Measurements from ENCODE around the gene NOD2. TPM values are rescaled to one million over a fixed set of nuclear protein-coding genes. Genes with fewer than 3 reads are reported as not detected.

NOD2 gene
- total and polyA plus RNA-seq, 2 experiments from 2014 or later, result 0.27 to 0.66 TPM

- H3K27ac ChIP-seq (ENCODE audit: low read depth), result no peak overlapping the region
- TF ChIP-seq STAT1 (IDR thresholded peaks at IDR 0.05; ENCODE audit: unreplicated experiment) (no peak), CREB1 (CRISPR knock-in tag; IDR thresholded peaks at IDR 0.05; ENCODE audit: low read depth) (no peak), JUNB (IDR thresholded peaks at IDR 0.05; ENCODE audit: unreplicated experiment) (no peak)
- TF ChIP-seq, protein P1, sequence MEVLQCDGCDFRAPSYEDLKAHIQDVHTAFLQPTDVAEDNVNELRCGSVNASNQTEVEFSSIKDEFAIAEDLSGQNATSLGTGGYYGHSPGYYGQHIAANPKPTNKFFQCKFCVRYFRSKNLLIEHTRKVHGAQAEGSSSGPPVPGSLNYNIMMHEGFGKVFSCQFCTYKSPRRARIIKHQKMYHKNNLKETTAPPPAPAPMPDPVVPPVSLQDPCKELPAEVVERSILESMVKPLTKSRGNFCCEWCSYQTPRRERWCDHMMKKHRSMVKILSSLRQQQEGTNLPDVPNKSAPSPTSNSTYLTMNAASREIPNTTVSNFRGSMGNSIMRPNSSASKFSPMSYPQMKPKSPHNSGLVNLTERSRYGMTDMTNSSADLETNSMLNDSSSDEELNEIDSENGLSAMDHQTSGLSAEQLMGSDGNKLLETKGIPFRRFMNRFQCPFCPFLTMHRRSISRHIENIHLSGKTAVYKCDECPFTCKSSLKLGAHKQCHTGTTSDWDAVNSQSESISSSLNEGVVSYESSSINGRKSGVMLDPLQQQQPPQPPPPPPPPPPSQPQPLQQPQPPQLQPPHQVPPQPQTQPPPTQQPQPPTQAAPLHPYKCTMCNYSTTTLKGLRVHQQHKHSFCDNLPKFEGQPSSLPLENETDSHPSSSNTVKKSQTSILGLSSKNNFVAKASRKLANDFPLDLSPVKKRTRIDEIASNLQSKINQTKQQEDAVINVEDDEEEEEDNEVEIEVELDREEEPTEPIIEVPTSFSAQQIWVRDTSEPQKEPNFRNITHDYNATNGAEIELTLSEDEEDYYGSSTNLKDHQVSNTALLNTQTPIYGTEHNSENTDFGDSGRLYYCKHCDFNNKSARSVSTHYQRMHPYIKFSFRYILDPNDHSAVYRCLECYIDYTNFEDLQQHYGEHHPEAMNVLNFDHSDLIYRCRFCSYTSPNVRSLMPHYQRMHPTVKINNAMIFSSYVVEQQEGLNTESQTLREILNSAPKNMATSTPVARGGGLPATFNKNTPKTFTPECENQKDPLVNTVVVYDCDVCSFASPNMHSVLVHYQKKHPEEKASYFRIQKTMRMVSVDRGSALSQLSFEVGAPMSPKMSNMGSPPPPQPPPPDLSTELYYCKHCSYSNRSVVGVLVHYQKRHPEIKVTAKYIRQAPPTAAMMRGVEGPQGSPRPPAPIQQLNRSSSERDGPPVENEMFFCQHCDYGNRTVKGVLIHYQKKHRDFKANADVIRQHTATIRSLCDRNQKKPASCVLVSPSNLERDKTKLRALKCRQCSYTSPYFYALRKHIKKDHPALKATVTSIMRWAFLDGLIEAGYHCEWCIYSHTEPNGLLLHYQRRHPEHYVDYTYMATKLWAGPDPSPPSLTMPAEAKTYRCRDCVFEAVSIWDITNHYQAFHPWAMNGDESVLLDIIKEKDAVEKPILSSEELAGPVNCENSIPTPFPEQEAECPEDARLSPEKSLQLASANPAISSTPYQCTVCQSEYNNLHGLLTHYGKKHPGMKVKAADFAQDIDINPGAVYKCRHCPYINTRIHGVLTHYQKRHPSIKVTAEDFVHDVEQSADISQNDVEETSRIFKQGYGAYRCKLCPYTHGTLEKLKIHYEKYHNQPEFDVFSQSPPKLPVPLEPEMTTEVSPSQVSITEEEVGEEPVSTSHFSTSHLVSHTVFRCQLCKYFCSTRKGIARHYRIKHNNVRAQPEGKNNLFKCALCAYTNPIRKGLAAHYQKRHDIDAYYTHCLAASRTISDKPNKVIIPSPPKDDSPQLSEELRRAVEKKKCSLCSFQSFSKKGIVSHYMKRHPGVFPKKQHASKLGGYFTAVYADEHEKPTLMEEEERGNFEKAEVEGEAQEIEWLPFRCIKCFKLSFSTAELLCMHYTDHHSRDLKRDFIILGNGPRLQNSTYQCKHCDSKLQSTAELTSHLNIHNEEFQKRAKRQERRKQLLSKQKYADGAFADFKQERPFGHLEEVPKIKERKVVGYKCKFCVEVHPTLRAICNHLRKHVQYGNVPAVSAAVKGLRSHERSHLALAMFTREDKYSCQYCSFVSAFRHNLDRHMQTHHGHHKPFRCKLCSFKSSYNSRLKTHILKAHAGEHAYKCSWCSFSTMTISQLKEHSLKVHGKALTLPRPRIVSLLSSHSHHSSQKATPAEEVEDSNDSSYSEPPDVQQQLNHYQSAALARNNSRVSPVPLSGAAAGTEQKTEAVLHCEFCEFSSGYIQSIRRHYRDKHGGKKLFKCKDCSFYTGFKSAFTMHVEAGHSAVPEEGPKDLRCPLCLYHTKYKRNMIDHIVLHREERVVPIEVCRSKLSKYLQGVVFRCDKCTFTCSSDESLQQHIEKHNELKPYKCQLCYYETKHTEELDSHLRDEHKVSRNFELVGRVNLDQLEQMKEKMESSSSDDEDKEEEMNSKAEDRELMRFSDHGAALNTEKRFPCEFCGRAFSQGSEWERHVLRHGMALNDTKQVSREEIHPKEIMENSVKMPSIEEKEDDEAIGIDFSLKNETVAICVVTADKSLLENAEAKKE (CRISPR knock-in tag; IDR thresholded peaks at IDR 0.05), result no peak
- Mint-ChIP-seq H3K36me3 (ENCODE audit: low read depth) (peaks cover 7% of the 10 kb centered on the region), H3K9me3 (peaks cover 24% of the 10 kb centered on the region), H3K27ac (no peak overlapping the region), H3K4me1 (no peaks in the 10 kb centered on the region), H3K27me3 (ENCODE audit: insufficient read depth, low read depth, poor library complexity) (peaks cover 5% of the 10 kb centered on the region), H3K4me3 (no peak overlapping the region)
- no peak overlapping the region for H2AFZ ChIP-seq
- no peak overlapping the region for H3K4me2 ChIP-seq
- DNase-seq (ENCODE audit: low spot score), result no peak
- H3K27me3 ChIP-seq (ENCODE audit: insufficient read depth), result no peaks in the 10 kb centered on the region
- H3K4me3 ChIP-seq, result no peak overlapping the region
- no peaks in the 10 kb centered on the region for H3K4me1 ChIP-seq (ENCODE audit: insufficient read depth)
- H3F3A ChIP-seq (replicated peaks; ENCODE audit: low read depth), result no peaks in the 10 kb centered on the region
- no peaks in the 10 kb centered on the region for H3K9me2 ChIP-seq (ENCODE audit: insufficient read depth)
- ATAC-seq, result no peak
- no peaks in the 10 kb centered on the region for H4K20me1 ChIP-seq (replicated peaks; ENCODE audit: insufficient read depth)
- peaks cover 6% of the 10 kb centered on the region; the same call in 1 of the 2 replicates for H3K36me3 ChIP-seq (ENCODE audit: insufficient read depth)
- H3K79me2 ChIP-seq (replicated peaks; ENCODE audit: insufficient read depth), result no peaks in the 10 kb centered on the region
Observed at GRCh38 chr16:50702725-50703124, 9.3 kb downstream of the NOD2 start.

DNA sequence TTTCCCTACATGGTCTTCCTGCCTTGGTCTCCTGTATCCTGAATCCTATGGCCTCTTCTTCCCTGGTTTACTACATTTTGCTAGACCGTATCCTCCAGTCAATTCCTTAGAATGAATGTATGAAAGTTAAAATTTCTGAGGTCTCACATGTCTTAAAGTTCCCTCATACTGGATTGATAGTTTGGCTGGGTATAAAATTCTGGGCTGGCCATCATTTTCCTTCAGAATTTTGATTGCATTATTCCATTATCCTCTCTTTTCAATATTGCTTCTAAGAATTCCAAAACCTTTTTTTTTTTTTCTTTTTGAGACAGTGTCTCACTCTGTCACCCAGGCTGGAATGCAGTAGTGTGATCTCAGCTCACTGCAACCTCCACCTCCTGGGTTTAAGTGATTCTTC, 10.8 kb downstream of the NOD2 start:
- H3K79me2 ChIP-seq (replicated peaks; ENCODE audit: insufficient read depth), result no peaks in the 10 kb centered on the region
- Mint-ChIP-seq H3K4me1 (peaks cover 3% of the 10 kb centered on the region; the same call in 1 of the 3 replicates), H3K4me3 (no peak overlapping the region), H3K36me3 (ENCODE audit: low read depth) (peaks cover 7% of the 10 kb centered on the region), H3K9me3 (peaks cover 24% of the 10 kb centered on the region), H3K27ac (no peak overlapping the region), H3K27me3 (ENCODE audit: insufficient read depth, low read depth, poor library complexity) (peaks cover 5% of the 10 kb centered on the region)
- H3K36me3 ChIP-seq (ENCODE audit: insufficient read depth), result peaks cover 6% of the 10 kb centered on the region; the same call in 1 of the 2 replicates
- H3F3A ChIP-seq (replicated peaks; ENCODE audit: low read depth), result no peaks in the 10 kb centered on the region
- no peaks in the 10 kb centered on the region for H3K27me3 ChIP-seq (ENCODE audit: insufficient read depth)
- DNase-seq (ENCODE audit: low spot score) (no peak), ATAC-seq (no peak)
- no peak overlapping the region for H3K4me2 ChIP-seq
- no peaks in the 10 kb centered on the region for H3K4me1 ChIP-seq (ENCODE audit: insufficient read depth)
- H3K27ac ChIP-seq (ENCODE audit: low read depth), result no peak overlapping the region
- no peak overlapping the region for H2AFZ ChIP-seq
- H3K4me3 ChIP-seq, result no peak overlapping the region
- H3K9me2 ChIP-seq (ENCODE audit: insufficient read depth), result no peaks in the 10 kb centered on the region
- H4K20me1 ChIP-seq (replicated peaks; ENCODE audit: insufficient read depth), result no peaks in the 10 kb centered on the region
- no peak for TF ChIP-seq EZH2 (IDR thresholded peaks at IDR 0.05; ENCODE audit: low read depth, unreplicated experiment)
- no peak for TF ChIP-seq JUNB (IDR thresholded peaks at IDR 0.05; ENCODE audit: unreplicated experiment)
- no peak for TF ChIP-seq EZH2phosphoT487 (IDR thresholded peaks at IDR 0.05; ENCODE audit: unreplicated experiment)
- TF ChIP-seq, protein P1 (CRISPR knock-in tag; IDR thresholded peaks at IDR 0.05), result no peak
- no peak for TF ChIP-seq ZNF114 (CRISPR knock-in tag; IDR thresholded peaks at IDR 0.05)
